ENCODE results near the gene PKNOX2. TPM values are rescaled to one million over a fixed set of nuclear protein-coding genes. Genes with fewer than 3 reads are reported as not detected.

The PKNOX2 gene
- total RNA-seq, 1 donor from 2014 or later: 0.63 TPM

DNA sequence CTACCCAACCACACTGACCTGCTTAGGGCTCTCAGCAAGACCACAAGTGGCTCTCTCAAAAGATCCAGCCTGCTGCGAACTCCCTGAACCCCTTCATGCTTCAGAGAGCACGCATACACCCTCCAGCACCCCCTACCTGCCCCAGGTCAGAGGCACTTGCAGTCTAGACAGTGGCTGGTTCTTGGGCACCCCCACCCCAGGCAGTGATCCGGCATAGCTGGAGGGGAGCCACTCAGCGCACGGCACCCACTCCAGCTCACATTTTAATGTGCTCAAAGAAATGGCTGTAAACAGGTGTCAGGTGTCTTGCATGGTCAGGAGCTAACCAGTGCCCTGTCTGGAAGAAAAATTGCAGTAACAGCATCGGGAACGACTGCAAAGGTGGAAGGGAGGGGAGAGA is 140.8 kb downstream of the PKNOX2 start:
- ATAC-seq (no peak), DNase-seq (ENCODE audit: low spot score) (no peak)

GRCh38 chr11:125306476-125306875 is 141.9 kb downstream of the PKNOX2 start:
- DNase-seq (ENCODE audit: low spot score) (no peak), ATAC-seq (no peak)

DNA sequence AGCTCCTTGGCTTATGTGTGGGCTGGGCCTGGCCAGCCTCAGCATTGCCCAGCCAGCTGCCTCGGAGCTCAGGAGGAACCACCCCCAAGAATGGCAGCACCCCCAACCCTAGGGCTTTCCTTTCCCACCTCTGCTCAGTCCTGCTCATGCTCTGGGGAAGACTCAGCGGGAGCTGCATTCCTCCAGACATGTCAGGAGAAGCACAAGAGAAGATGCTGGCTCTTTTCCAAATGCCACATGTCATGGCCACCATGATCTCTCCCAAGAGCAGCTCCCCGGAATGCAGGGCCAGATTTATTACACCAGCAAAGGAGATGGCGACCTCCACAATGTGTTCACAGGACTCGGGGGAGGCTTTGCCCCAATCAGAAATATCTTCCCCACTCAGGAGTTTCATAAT is 143.7 kb downstream of the PKNOX2 start:
- ATAC-seq: no peak
- DNase-seq (ENCODE audit: low spot score): no peak

GRCh38 chr11:125312391-125312790 is 147.8 kb downstream of the PKNOX2 start:
- DNase-seq (ENCODE audit: low spot score): no peak
- no peak for ATAC-seq

GRCh38 chr11:125312812-125313211 is 148.3 kb downstream of the PKNOX2 start:
- DNase-seq (ENCODE audit: low spot score): no peak

DNA sequence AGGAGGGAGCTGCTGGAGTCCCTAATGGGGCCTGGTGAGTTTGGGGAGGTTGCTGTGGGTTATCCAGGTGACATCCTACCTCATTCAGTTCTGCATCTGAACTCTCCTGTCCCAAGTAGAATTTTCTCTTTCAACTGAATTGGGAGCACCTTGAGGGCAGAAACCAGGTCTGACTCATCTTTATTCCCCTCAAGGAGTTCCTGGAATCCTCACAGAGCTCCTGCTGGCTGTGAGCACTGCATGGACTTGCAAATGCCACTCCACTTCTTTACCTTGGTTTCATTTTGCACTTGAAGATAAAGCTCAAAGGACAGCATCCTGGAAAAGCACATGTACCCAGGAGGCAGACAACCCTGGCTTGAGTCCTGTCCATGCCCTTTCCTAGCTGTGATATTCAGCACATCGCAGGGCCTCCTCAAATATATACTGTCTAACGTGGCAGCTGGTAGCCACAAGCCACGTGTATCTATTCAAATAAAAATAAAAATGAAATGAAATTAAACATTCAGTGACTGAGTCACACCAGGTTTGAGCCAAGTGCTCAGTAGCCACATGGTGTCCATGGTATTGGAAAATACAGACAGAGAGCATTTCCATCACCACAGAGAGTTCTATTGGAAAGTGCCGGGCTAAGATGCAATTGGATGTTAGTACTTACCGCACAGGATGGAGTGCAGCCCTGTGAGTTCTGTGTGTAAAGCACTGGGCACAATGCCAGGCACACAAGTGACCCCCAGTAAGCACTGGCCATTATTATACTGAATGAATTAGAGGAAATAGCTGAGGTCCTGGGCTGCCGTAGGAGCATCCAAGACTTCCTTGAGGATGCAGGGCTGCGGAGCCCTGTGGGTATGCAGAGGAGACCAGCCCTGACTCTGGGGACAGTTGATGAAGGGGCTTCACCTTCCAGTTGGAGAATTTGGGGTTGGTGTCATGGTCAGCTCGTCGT is 149.0 kb downstream of the PKNOX2 start:
- ATAC-seq (no peak), DNase-seq (ENCODE audit: low spot score) (no peak)

More at GRCh38 chr11:125312812-125313211, 148.3 kb downstream of the PKNOX2 start:
- ATAC-seq: no peak

GRCh38 chr11:125314276-125315078 is 149.9 kb downstream of the PKNOX2 start:
- peak; percentile 13 for ATAC-seq
- DNase-seq (ENCODE audit: low spot score): no peak

- DNase-seq (ENCODE audit: low spot score): peak; percentile 49
- no peak for ATAC-seq
These were observed 150.7 kb downstream of the PKNOX2 start for GRCh38 chr11:125315079-125315740.

DNA sequence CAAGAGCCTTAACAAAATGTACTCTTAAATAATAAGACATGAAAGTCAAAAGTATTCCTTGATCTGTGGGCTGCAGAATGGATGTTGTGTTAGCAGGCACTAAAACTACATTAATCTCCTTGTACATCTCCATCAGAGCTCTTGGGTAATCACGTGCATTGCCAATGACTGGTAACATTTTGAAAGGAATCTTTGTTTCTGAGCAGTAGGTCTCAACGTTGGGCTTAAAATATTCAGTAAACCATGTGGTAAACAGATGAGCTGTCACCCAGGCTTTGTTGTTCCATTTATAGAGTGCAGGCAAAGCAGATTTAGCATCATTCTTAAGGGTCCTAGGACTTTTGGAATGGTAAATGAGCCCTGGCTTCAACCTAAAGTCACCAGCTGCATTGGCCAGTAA is 152.9 kb downstream of the PKNOX2 start:
- no peak for ATAC-seq
- DNase-seq (ENCODE audit: low spot score): no peak

DNA sequence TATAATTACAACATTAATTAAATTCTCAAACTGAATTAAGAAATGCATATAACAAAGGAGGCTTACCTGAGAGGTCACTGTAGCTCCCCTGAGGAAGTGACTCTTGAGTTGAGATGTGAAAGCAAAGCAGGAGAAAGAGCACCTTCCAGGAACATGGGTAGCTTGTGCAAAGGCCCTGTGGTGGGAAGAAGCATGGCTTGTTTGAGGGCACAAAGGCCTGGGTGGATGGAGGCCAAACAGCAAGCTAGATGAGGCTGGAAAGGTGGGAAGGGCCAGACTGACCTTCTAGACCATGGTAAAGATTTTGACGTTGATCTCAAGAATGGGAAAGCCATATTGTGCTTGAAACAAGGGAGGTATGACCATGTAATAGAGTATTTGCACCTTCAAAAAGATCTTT is 155.1 kb downstream of the PKNOX2 start:
- DNase-seq (ENCODE audit: low spot score): no peak
- ATAC-seq: no peak

- no peak for ATAC-seq
- DNase-seq (ENCODE audit: low spot score): no peak
These were observed 156.0 kb downstream of the PKNOX2 start for GRCh38 chr11:125320347-125321076.

DNA sequence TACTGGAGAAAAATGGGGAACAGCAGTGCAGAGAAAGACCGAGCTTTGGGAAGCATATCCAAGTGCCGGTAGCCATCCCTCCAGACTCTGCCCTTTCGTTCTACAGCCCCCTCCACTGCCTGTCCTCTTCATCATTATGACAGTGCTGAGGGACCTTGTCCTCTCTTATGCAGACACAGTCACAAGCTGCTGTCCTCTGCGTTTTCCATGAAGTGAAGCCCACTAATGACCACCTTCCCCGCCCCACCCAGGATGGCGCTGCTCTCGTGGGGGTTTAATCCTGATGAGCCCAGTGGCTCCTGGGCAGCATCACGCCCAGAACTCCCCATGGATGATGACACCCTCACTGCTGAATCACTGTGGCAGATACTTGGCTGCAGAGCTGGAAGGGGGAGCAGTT is 157.7 kb downstream of the PKNOX2 start:
- DNase-seq (ENCODE audit: low spot score): no peak
- no peak for ATAC-seq

DNA sequence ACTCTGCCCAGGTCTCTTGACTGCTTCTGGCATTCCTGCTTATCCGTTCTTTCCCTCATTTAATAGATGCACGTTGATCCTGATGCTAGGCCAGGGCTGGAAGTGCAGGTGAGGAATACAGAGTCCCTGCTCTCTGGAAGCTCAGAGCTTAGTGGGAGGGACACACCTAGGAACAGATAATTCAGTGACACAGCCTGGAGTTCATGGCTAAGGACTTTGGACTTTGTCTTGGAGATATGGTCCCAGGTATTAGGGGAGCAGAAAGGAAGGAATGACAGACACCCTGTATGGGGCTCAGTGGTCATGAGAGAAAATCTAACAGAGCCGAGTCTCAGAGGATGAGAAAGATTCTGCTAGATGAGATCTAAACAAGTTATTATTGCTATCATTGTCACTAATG is 160.6 kb downstream of the PKNOX2 start:
- no peak for DNase-seq (ENCODE audit: low spot score)
- no peak for ATAC-seq

- ATAC-seq (no peak), DNase-seq (ENCODE audit: low spot score) (no peak)
These were observed 161.6 kb downstream of the PKNOX2 start for GRCh38 chr11:125326126-125326525.

DNA sequence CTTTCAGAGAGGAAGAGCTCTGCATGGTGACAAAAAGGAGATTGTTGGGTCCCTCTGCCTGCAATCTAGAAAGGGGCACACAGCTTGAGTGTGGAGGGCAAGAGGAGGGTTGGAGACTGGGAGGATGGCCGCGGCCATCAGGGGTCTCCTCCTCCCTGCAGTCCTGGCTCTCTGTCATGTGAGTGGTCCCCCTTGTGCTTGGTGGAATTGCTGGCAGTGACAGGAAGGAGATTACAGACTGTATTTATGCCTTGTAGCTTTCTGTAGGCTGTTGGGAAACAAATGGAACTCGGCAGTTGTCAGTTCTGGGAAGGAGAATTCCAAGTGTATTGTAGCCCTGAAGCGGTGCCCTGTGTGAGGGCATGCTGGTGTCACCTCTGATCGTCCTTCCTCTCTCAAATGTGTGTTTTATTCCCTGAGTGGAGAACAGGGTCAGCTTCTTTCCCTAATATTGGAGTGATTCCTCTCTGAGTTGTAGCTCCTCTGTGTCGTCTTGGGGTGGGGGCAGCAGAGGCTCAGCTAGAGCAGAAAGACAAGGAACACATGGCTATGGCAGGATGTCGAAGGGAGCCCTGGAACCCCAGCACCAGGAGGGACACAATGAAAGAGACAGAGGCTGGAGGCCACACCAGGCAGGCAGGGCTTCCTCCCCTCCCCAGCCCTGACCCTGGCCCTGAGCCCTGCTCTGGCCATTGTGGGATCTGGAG is 163.1 kb downstream of the PKNOX2 start:
- DNase-seq (ENCODE audit: low spot score) (no peak), ATAC-seq (no peak)

- DNase-seq (ENCODE audit: low spot score): no peak
- ATAC-seq: no peak
These were observed 163.7 kb downstream of the PKNOX2 start for GRCh38 chr11:125328225-125328580.

- DNase-seq (ENCODE audit: low spot score): no peak
- no peak for ATAC-seq
These were observed 165.2 kb downstream of the PKNOX2 start for GRCh38 chr11:125329786-125330185.

DNA sequence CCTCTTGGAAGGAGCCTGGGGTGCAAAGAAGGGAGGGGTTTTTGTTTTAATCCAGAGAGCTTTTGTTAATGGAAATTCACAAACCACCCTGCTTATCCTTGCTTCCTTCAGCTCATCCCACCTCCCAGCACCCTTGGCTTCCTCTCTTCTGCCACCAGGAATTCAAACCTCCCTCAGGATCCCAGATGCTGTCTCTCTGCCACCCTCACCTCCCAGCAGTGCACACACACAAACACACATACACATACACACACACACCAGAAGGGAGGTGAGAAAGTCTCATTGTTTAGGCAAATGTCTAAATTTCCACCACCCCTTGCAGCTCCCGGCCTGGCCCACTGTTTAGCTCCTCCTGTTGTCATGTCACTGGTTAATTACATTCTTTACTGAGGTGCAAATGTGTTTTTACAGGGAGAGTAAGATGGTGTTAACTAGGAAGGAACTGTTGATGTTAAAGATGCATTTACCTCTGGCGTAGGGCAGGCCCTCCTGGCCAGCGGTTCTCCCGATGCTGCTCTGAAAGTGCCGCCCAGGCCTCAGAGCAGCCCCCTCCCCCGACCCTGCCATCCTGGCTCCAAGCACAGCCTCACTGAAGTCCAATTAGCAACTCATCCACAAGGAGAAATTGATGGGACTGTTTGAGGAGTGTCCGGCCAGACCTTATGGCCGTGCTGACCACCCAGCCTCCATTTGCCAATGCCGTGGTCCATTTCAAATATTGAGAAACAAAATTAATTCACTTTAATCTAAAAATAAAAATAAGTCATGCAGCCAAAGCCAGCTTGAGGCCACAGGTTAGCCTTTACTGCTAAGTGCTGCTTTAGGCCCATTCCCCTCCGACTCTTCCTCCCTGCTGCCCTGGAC is 166.1 kb downstream of the PKNOX2 start:
- no peak for ATAC-seq
- no peak for DNase-seq (ENCODE audit: low spot score)

DNA sequence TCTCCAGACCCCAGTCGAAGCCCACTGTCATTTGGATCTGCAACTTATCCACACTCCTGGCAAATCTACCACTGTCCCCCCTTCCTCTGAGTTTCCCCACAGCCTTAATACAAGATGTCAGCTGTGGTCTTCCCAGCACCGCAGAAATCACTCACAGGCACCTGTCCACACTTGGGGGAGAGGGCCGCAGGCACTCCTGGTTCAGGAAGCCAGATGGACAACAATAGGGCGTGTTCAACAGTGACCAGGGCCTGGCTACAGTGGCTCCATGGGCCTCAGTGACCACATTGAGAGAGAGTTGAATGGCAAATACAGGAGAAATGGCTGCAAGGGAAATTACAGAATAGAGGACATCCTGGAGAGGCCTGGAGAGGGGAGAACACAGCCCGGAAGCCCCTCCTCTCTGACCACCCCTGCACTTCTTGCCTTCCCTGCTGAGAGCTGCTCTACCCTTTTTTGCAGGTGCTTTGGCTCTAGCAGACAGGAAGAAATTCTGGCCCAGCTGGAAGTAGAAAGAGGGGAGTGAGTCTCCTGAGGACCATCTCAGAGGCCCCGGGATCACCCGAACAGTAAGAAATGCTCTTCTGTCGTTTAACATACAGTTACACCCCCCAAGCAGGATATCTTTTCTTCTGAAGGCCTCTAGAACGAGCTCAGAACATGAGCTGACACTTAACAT is 166.9 kb downstream of the PKNOX2 start:
- DNase-seq (ENCODE audit: low spot score) (no peak), ATAC-seq (no peak)

Measured in left lobe of liver (tissue), 2 donors.